AG04450 (cell line): ENCODE measurements around the gene ABHD12B. TPM values are rescaled to one million over a fixed set of nuclear protein-coding genes. Genes with fewer than 3 reads are reported as not detected.

Experiments
- CTCF ChIA-PET: fragments of 300-600, 350-600 bp; formaldehyde crosslinking; extraction: SDS; loops from one replicate; lab custom pipeline; 2022; ENCODE audit warnings: antibody characterized with exemption, inconsistent platforms; lab: Charles Lee
- POLR2A ChIA-PET: fragments of 350-600 bp; formaldehyde crosslinking; extraction: SDS; loops from one replicate; lab custom pipeline; 2021; ENCODE audit warnings: antibody characterized with exemption, inconsistent platforms; lab: Yijun Ruan, JAX
- DNase-seq: peaks from one replicate; pipeline ENCODE4 v3.0.0-alpha.2; 2011; ENCODE audit warnings: low read depth, low spot score
- H3K27ac ChIP-seq: one replicate; pipeline ENCODE4 v1.5.1; 2012; ENCODE audit warnings: low read depth, low read length, control low read depth
- H3K27me3 ChIP-seq: one replicate; pipeline ENCODE4 v1.6.0; 2012; ENCODE audit warnings: low read length; ENCODE audit not compliant: control insufficient read depth, insufficient read depth
- H3K4me3 ChIP-seq: 2 replicates; pipeline ENCODE4 v1.5.1; 2011; ENCODE audit warnings: mild to moderate bottlenecking, low read depth, low read length, control low read depth
- H3K9me3 ChIP-seq: 2 replicates; pipeline ENCODE4 v1.5.1; 2012; ENCODE audit warnings: low read length; ENCODE audit not compliant: control insufficient read depth, insufficient read depth
- CTCF ChIP-seq: IDR thresholded peaks from 2 replicates; pipeline ENCODE4 v1.5.1; 2011; ENCODE audit warnings: low read depth, low read length, control low read depth, inconsistent platforms
- polyA plus RNA-seq: library from polyadenylated mRNA; depleted of rRNA; stranded (reverse); fragments of >200 nt; gene quantifications from 2 replicates; pipeline ENCODE4 v1.2.3, GENCODE V29; 2011

ABHD12B gene
- polyA plus RNA-seq, 1 experiment = 0.32 TPM

GRCh38 chr14:50853891-50854290 lies 18.0 kb upstream of the ABHD12B start:
- H3K4me3 ChIP-seq = no peak overlapping the region
- DNase-seq = no peak
- ChIA-PET CTCF (no interaction called here), POLR2A (no interaction called here)
- H3K9me3 ChIP-seq = no peaks in the 10 kb centered on the region
- no peak for TF ChIP-seq CTCF
- no peak overlapping the region for H3K27ac ChIP-seq
- no peaks in the 10 kb centered on the region for H3K27me3 ChIP-seq

- Histone ChIP-seq H3K27ac (no peak overlapping the region), H3K9me3 (no peaks in the 10 kb centered on the region), H3K4me3 (no peak overlapping the region), H3K27me3 (no peaks in the 10 kb centered on the region)
- ChIA-PET CTCF (no interaction called here), POLR2A (no interaction called here)
- TF ChIP-seq CTCF = no peak
- no peak for DNase-seq
These were observed 17.3 kb upstream of the ABHD12B start for GRCh38 chr14:50854521-50854920.

GRCh38 chr14:50855558-50855957 lies 16.3 kb upstream of the ABHD12B start:
- no peak overlapping the region for H3K4me3 ChIP-seq
- no peaks in the 10 kb centered on the region for H3K27me3 ChIP-seq
- DNase-seq = no peak
- H3K27ac ChIP-seq = no peak overlapping the region
- peak; percentile 31 for TF ChIP-seq CTCF
- CTCF ChIA-PET = interaction anchor here (0.8 to 1.1 kb wide), 3 partner anchors 10 to 68 kb away, joined by 3 read pairs; no protein-coding TSS in a partner anchor
- no peaks in the 10 kb centered on the region for H3K9me3 ChIP-seq
- POLR2A ChIA-PET = no interaction called here

GRCh38 chr14:50856660-50857059 lies 15.2 kb upstream of the ABHD12B start:
- no peaks in the 10 kb centered on the region for H3K9me3 ChIP-seq
- CTCF ChIA-PET = interaction anchor here (0.7 to 2.2 kb wide), 5 partner anchors 11 to 1200 kb away, joined by 3 to 5 read pairs (median 3); no protein-coding TSS in a partner anchor
- POLR2A ChIA-PET = interaction anchor here (0.6 kb wide), 1 partner anchor 8 kb away, joined by 4 read pairs; no protein-coding TSS in a partner anchor
- H3K4me3 ChIP-seq = no peak overlapping the region
- DNase-seq = no peak
- H3K27ac ChIP-seq = no peak overlapping the region
- no peak for TF ChIP-seq CTCF
- H3K27me3 ChIP-seq = no peaks in the 10 kb centered on the region

- H3K27ac ChIP-seq = peak overlapping the region; percentile 25
- peak overlapping the region; percentile 56; the same call in 1 of the 2 replicates for H3K4me3 ChIP-seq
- DNase-seq = no peak
- CTCF ChIA-PET = interaction anchor here (0.6 to 4.8 kb wide), 13 partner anchors 8 to 421 kb away, joined by 3 to 60 read pairs (median 9); partner anchors contain the start of gene ATL1
- no peaks in the 10 kb centered on the region for H3K27me3 ChIP-seq
- POLR2A ChIA-PET = interaction anchor here (0.9 kb wide), 1 partner anchor 57 kb away, joined by 3 read pairs; no protein-coding TSS in a partner anchor
- TF ChIP-seq CTCF = no peak
- H3K9me3 ChIP-seq = no peaks in the 10 kb centered on the region
These were observed 12.6 kb upstream of the ABHD12B start for GRCh38 chr14:50859296-50859624.
